ENCODE results near the gene CNKSR2. TPM values are rescaled to one million over a fixed set of nuclear protein-coding genes. Genes with fewer than 3 reads are reported as not detected.

CNKSR2 gene
- total RNA-seq, 6 experiments from 2014 or later: not detected

GRCh38 chrX:21400408-21401121, 26.3 kb downstream of the CNKSR2 start:
- no peaks in the 10 kb centered on the region for H3K36me3 Mint-ChIP-seq (ENCODE audit: low read depth)
- H3K4me1 Mint-ChIP-seq (ENCODE audit: low read depth): no peaks in the 10 kb centered on the region
- no peak overlapping the region for H3K27ac Mint-ChIP-seq
- no peak for DNase-seq
- no peak overlapping the region for H3K4me3 Mint-ChIP-seq
- no peak for TF ChIP-seq CTCF (IDR thresholded peaks at IDR 0.05)
- no peaks in the 10 kb centered on the region for H3K27me3 Mint-ChIP-seq (ENCODE audit: insufficient read depth)
- H3K9me3 Mint-ChIP-seq: no peaks in the 10 kb centered on the region

GRCh38 chrX:21408307-21408706, 34.1 kb downstream of the CNKSR2 start:
- H3K9me3 Mint-ChIP-seq: no peaks in the 10 kb centered on the region
- H3K27me3 Mint-ChIP-seq (ENCODE audit: insufficient read depth): no peaks in the 10 kb centered on the region
- H3K27ac Mint-ChIP-seq: no peak overlapping the region
- no peaks in the 10 kb centered on the region for H3K4me1 Mint-ChIP-seq (ENCODE audit: low read depth)
- no peak for TF ChIP-seq CTCF (IDR thresholded peaks at IDR 0.05)
- H3K36me3 Mint-ChIP-seq (ENCODE audit: low read depth): no peaks in the 10 kb centered on the region
- DNase-seq: no peak
- H3K4me3 Mint-ChIP-seq: no peak overlapping the region

GRCh38 chrX:21408788-21409187, 34.6 kb downstream of the CNKSR2 start:
- DNase-seq: no peak
- no peak for TF ChIP-seq CTCF (IDR thresholded peaks at IDR 0.05)
- Mint-ChIP-seq H3K27ac (no peak overlapping the region), H3K27me3 (ENCODE audit: insufficient read depth) (no peaks in the 10 kb centered on the region), H3K4me3 (no peak overlapping the region), H3K36me3 (ENCODE audit: low read depth) (no peaks in the 10 kb centered on the region), H3K4me1 (ENCODE audit: low read depth) (no peaks in the 10 kb centered on the region), H3K9me3 (no peaks in the 10 kb centered on the region)

- Mint-ChIP-seq H3K27me3 (ENCODE audit: insufficient read depth) (no peaks in the 10 kb centered on the region), H3K36me3 (ENCODE audit: low read depth) (no peaks in the 10 kb centered on the region), H3K4me3 (no peak overlapping the region), H3K27ac (no peak overlapping the region), H3K9me3 (no peaks in the 10 kb centered on the region), H3K4me1 (ENCODE audit: low read depth) (no peaks in the 10 kb centered on the region)
- TF ChIP-seq CTCF (IDR thresholded peaks at IDR 0.05): no peak
- DNase-seq: no peak
Measured at GRCh38 chrX:21412029-21412428, 37.8 kb downstream of the CNKSR2 start.

- no peaks in the 10 kb centered on the region; the same call in 1 of the 2 replicates for H3K36me3 Mint-ChIP-seq (ENCODE audit: low read depth)
- H3K4me3 Mint-ChIP-seq: no peak overlapping the region
- H3K4me1 Mint-ChIP-seq (ENCODE audit: low read depth): no peaks in the 10 kb centered on the region
- H3K9me3 Mint-ChIP-seq: no peaks in the 10 kb centered on the region
- no peaks in the 10 kb centered on the region for H3K27me3 Mint-ChIP-seq (ENCODE audit: insufficient read depth)
- no peak overlapping the region for H3K27ac Mint-ChIP-seq
- no peak for DNase-seq
- TF ChIP-seq CTCF (IDR thresholded peaks at IDR 0.05): no peak
Measured at GRCh38 chrX:21412883-21413282, 38.7 kb downstream of the CNKSR2 start.
